ENCODE measurements around the gene PTPRN2.

The PTPRN2 gene

GRCh38 chr7:157625973-157626742 is 961.5 kb downstream of the PTPRN2 start:
- DNase-seq, result no peak
- in situ Hi-C loops (cut with MboI; ENCODE audit: low pct_unique_long_range_greater_than_20kb, low sequenced_read_pairs), result no loop called here

GRCh38 chr7:157623556-157623955 is 964.1 kb downstream of the PTPRN2 start:
- in situ Hi-C loops (cut with MboI; ENCODE audit: low pct_unique_long_range_greater_than_20kb, low sequenced_read_pairs), result no loop called here
- DNase-seq, result no peak

- in situ Hi-C loops (cut with MboI; ENCODE audit: low pct_unique_long_range_greater_than_20kb, low sequenced_read_pairs), result no loop called here
- DNase-seq, result no peak
Observed at GRCh38 chr7:157622408-157623205, 965.0 kb downstream of the PTPRN2 start.

GRCh38 chr7:157622000-157622399 is 965.6 kb downstream of the PTPRN2 start:
- no peak for DNase-seq
- in situ Hi-C loops (cut with MboI; ENCODE audit: low pct_unique_long_range_greater_than_20kb, low sequenced_read_pairs), result no loop called here

- in situ Hi-C loops (cut with MboI; ENCODE audit: low pct_unique_long_range_greater_than_20kb, low sequenced_read_pairs), result no loop called here
Observed at GRCh38 chr7:157621131-157621681, 966.4 kb downstream of the PTPRN2 start.

GRCh38 chr7:157620616-157621015 is 967.0 kb downstream of the PTPRN2 start:
- DNase-seq, result no peak
- in situ Hi-C loops (cut with MboI; ENCODE audit: low pct_unique_long_range_greater_than_20kb, low sequenced_read_pairs), result no loop called here

More at GRCh38 chr7:157621131-157621681, 966.4 kb downstream of the PTPRN2 start:
- no peak for DNase-seq

- in situ Hi-C loops (cut with MboI; ENCODE audit: low pct_unique_long_range_greater_than_20kb, low sequenced_read_pairs), result no loop called here
- no peak for DNase-seq
Observed at GRCh38 chr7:157619753-157620525, 967.7 kb downstream of the PTPRN2 start.

GRCh38 chr7:157618823-157619606 is 968.6 kb downstream of the PTPRN2 start:
- in situ Hi-C loops (cut with MboI; ENCODE audit: low pct_unique_long_range_greater_than_20kb, low sequenced_read_pairs), result no loop called here
- DNase-seq, result no peak

GRCh38 chr7:157618091-157618726 is 969.4 kb downstream of the PTPRN2 start:
- in situ Hi-C loops (cut with MboI; ENCODE audit: low pct_unique_long_range_greater_than_20kb, low sequenced_read_pairs), result no loop called here
- DNase-seq, result no peak

GRCh38 chr7:157617401-157617800 is 970.2 kb downstream of the PTPRN2 start:
- DNase-seq, result no peak
- in situ Hi-C loops (cut with MboI; ENCODE audit: low pct_unique_long_range_greater_than_20kb, low sequenced_read_pairs), result no loop called here

- DNase-seq, result no peak
- in situ Hi-C loops (cut with MboI; ENCODE audit: low pct_unique_long_range_greater_than_20kb, low sequenced_read_pairs), result no loop called here
Observed at GRCh38 chr7:157616931-157617330, 970.7 kb downstream of the PTPRN2 start.

GRCh38 chr7:157616426-157616825 is 971.2 kb downstream of the PTPRN2 start:
- in situ Hi-C loops (cut with MboI; ENCODE audit: low pct_unique_long_range_greater_than_20kb, low sequenced_read_pairs), result no loop called here
- DNase-seq, result no peak

GRCh38 chr7:157615852-157616251 is 971.8 kb downstream of the PTPRN2 start:
- in situ Hi-C loops (cut with MboI; ENCODE audit: low pct_unique_long_range_greater_than_20kb, low sequenced_read_pairs), result no loop called here

GRCh38 chr7:157615101-157615817 is 972.4 kb downstream of the PTPRN2 start:
- DNase-seq, result no peak
- in situ Hi-C loops (cut with MboI; ENCODE audit: low pct_unique_long_range_greater_than_20kb, low sequenced_read_pairs), result no loop called here

More at GRCh38 chr7:157615852-157616251, 971.8 kb downstream of the PTPRN2 start:
- no peak for DNase-seq

- in situ Hi-C loops (cut with MboI; ENCODE audit: low pct_unique_long_range_greater_than_20kb, low sequenced_read_pairs), result no loop called here
- DNase-seq, result no peak
Observed at GRCh38 chr7:157614457-157615020, 973.1 kb downstream of the PTPRN2 start.

GRCh38 chr7:157613575-157614322 is 973.9 kb downstream of the PTPRN2 start:
- in situ Hi-C loops (cut with MboI; ENCODE audit: low pct_unique_long_range_greater_than_20kb, low sequenced_read_pairs), result no loop called here
- DNase-seq, result peak; percentile 3
